NK-92 (cell line): ENCODE measurements around the gene TNFRSF4.

Source experiments
- DNase-seq: peaks from one replicate; lab custom pipeline; 2025; ENCODE audit not compliant: unreplicated experiment; lab: John Stamatoyannopoulos, UW

TNFRSF4 gene

DNA sequence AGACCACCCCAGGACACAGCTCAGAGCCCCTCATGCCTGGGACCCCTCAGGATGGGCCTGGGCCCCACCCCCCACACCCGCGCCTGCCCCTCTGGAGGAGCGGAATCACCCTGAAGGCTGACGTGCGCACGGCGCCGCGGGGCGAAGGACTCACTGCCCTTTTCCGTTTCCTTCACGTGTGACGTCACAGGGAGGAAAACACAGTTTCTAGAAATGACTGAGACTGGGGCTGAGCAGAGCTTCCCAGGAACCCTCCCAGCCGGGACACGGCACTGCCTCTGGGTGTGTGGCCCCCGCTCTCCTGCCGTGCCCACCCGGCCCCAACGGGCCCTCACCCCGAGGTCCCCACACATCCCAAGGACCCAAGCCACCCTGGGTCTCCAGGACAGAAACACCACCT lies 5.4 kb upstream of the TNFRSF4 start:
- no peak for DNase-seq

- no peak for DNase-seq
Observed at GRCh38 chr1:1218524-1219200, 4.7 kb upstream of the TNFRSF4 start.

DNA sequence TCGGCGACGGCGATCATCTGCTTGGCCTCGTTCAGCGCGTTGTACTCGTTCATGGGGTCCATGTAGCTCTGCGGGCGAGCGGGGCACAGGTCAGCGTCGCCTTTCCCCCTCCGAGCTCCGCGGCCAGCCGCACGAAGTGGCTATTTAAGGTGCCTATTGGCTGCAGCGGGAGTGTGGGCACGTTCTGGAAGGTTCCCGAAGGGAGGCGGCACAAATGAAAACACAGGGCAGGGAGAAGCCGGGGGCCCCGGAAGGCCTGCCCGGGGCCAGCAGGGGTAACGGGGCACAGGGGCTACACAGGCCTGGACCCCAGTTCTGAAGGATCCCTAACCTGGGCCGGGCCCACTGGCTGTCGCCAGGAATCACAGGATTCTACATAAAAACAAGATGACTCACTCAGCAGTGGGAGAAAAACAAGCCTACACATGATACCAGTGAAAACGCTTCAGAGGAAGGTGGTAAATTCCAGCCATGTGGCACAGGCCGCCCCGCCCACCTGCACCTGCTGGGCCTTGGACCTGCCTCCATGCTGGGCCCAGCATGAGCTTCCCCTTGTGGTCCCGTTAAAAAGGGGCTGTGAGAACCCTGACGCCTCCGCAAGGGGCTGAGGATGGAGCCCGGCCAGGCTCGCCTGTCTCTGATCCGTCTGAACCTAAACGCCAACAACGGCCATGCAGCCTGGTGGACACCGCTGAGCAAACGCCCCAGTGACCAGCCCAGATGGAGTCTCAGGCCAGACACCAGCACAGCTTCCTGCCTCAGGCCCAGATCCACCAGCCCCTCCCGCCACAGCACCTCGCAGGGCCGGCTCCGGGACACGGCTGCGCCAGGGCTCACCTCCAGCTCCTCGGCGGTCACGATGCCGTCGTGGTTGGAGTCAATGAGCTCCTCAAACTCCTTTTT lies 3.9 kb upstream of the TNFRSF4 start:
- no peak for DNase-seq

- no peak for DNase-seq
Observed at GRCh38 chr1:1216770-1217620, 3.0 kb upstream of the TNFRSF4 start.

DNA sequence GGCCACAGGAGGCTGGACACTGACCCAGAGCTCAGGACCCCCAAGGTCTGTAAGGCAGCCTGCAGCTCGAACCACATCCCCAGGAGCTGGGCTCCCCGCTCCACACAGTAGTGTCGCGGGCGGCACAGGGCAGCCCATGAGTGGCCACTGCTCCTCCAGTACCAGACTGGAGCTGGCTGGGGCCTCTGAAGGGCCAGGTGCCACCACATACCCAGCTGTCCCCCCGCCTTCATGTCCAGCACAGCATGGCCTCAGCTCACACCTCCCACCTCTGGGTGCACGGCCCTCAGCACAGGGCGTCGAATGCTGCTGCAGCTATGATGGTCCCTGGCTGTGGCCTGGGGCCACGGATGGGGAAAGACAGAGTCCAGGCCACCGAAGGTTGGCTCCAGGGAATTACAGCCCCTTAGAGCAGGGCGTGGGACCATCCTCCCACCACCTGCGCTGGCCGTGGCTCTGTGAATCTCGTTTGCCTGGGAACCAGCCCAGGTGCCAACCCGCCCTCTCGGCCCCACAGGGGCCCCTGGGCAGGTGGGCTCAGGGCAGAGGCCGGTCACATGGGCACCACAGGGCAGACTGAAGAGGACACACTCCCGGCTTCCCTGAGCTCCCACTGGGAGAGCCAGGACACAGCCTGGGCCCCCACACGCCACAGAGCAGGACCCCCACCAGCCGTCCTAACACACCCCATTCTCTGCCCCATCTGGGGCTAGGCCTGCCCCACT lies 2.1 kb upstream of the TNFRSF4 start:
- no peak for DNase-seq

- no peak for DNase-seq
Observed at GRCh38 chr1:1215080-1215676, 1.2 kb upstream of the TNFRSF4 start.

GRCh38 chr1:1212780-1213344 lies 1.1 kb downstream of the TNFRSF4 start:
- no peak for DNase-seq

- DNase-seq = no peak
Observed at GRCh38 chr1:1211541-1212441, 2.2 kb downstream of the TNFRSF4 start.

DNA sequence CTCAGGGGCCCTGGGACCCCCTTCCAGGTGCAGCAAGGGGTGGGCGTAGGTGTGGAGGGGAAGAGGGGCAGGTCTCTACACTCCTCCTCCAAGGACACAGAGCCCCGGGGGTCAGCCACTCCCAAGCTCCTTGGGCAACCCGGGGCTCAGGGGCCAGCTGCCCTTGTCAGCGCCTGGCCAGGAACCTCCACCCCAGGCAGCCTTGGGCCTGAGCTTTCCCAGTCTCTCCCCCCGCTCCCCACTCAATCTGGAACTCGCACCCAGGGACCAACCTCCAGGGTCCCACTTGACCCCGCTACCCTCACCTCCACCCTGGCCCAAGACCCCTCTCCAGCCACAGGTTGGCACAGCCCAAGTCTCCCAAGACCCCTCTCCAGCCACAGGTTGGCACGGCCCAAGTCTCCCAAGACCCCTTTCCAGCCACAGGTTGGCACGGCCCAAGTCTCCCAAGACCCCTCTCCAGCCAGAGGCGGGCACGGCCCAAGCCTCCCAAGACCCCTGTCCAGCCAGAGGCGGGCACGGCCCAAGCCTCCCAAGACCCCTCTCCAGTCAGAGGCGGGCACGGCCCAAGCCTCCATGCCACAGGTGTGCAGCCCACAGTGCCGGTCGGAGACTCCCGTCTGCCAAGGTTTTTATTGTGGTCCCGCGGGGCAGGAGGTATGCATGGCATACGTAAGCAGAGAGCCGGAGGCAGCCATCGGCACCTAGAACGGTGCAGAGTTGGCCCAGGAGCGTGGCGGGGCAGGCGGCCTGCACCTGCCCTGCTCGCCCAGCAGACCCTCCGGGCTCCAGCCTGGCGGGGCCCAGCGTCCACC lies 3.0 kb downstream of the TNFRSF4 start:
- DNase-seq = no peak

DNA sequence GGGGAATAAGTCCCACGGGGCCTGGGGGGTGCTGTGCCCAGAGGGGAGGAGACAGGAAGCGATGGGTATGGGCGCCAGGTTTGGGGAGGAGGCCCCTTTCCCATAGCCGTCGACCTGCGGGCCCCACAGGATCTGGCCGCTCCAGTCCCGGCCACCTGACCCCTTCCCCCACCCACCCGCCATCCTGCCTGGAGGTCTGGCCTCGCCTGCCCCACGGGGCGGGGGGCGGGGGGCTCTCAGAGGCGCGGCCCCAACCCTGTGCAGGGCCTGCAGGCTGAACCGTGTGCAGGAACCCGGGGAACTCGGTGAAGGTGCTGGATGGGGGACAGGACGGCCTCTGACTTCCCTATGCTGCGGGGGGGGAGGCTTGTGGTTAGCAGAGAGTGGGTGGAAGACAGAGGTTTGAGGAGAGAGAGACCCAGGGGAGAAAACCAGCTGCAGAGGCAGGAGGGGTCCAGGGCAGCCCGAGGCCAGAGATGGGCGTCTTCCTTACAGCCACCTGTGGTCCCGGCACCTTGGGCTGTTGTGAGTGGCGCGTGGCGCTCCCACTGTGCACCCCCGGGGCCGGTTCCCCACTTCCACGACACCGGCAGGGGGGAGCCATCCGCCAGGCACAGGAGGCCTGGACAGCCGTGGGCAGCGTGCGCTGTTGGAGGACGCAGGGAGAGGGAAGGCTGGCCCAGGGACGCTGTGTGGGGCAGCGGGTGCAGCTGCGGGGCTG lies 5.1 kb downstream of the TNFRSF4 start:
- no peak for DNase-seq

DNA sequence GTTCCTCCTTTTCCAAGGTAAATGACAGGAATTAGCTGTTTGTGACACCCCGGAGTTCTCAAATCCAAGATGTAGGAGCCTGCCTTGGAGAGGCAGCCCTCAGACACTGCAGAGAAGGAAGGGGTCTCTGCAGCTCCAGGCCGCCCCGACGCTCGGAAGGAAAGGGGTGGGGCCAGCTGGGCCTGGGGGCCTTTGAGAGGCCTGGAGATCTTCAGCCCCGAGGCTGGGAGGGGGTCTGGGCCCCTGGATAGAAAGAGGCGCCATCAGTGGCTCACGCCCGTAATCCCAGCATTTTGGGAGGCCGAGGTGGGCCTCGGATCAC lies 6.4 kb downstream of the TNFRSF4 start:
- DNase-seq = no peak

DNA sequence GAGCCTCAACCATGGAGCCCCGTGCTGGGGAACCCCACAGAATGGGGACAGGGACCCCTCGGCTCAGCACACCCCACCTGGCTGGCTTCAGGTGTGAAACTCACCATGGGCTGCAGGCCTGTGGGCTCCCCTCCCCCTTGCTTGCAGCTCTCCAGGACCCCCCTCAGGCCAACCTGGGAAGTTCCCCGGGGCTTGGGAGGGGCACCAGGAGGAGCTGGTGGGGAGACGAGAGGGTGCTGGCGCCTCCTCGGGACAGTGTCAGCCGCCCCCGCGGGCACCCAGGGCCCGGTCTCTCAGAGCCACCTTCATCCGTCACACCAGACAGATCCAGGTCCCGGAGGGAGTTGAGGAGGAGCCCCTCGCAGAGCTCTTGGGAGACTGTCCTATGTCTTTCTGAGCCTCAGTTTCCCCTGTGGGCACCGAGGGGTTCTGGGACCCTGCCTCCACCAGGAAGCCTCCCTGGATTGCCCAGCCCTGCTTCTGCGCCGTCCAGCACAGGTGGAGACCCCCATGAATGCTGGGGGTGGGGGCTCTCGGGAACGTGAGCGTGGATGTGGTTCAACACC lies 6.9 kb downstream of the TNFRSF4 start:
- no peak for DNase-seq

DNA sequence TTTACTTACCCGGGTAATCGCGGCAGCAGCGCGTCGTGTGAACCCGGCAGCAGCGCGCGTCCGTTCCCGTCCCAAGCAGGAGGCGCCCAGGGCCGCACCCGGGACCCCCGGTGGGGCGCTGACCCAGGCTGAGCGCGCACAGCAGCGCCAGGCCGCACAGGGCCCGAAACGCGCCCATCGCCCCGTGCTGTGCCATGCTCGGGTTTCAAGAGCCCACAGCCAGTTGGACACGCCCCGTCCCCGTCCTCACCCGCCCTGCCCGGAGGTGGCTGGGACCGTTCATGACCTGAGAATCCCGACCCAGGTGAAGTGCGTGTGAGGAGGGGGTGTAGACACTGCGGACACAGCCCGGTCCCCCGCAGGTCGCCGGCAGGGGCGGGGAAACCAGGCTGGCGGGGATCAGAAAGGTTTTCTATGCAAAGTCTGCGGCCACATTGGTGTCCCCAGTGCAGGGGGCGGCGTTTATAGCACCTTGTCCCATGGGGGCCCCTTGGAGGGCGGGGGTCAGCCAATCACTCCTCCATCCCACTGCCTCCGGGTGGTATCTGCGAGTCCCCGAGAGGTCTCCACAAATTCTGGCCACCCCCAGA lies 7.5 kb downstream of the TNFRSF4 start, which contains the start of gene TNFRSF18:
TNFRSF18 (minus strand) TSS at position 217 of the 590 bp plus-strand sequence; CDS start at position 196, 21 bp downstream.
- DNase-seq = no peak

GRCh38 chr1:1205769-1206375 lies 8.1 kb downstream of the TNFRSF4 start:
- DNase-seq = no peak

- DNase-seq = no peak
Observed at GRCh38 chr1:1204998-1205768, 8.8 kb downstream of the TNFRSF4 start.

- DNase-seq = no peak
Observed at GRCh38 chr1:1204425-1204920, 9.5 kb downstream of the TNFRSF4 start.
